HepG2 (cell line): ENCODE data around the gene TUBB. TPM values are rescaled to one million over a fixed set of nuclear protein-coding genes. Genes with fewer than 3 reads are reported as not detected.

Source experiments
- CEBPB ChIP-seq: IDR thresholded peaks from 2 replicates; pipeline ENCODE4 v1.6.1; 2011; ENCODE audit warnings: low read depth, low read length, improper control_type of control experiment, borderline replicate concordance
- HHEX ChIP-seq: IDR thresholded peaks from 2 replicates; pipeline ENCODE4 v1.6.1; 2016; ENCODE audit warnings: control low read depth
- HNRNPL ChIP-seq: fragments of 200-400 bp; formaldehyde crosslinking; IDR thresholded peaks from 2 replicates; pipeline ENCODE4 v1.6.1; 2017; ENCODE audit warnings: mild to moderate bottlenecking, low read depth, low read length
- HOXA7 ChIP-seq: sonication (generic); formaldehyde crosslinking; IDR thresholded peaks from 2 replicates; pipeline ENCODE4 v1.8.1; 2022; ENCODE audit warnings: mild to moderate bottlenecking, missing genetic modification reagents, moderate library complexity
- KLF13 ChIP-seq: sonication (generic); formaldehyde crosslinking; IDR thresholded peaks from 2 replicates; pipeline ENCODE4 v1.4.0; 2020; ENCODE audit warnings: mild to moderate bottlenecking, missing genetic modification reagents
- RELA ChIP-seq: sonication (generic); formaldehyde crosslinking; IDR thresholded peaks from 2 replicates; pipeline ENCODE4 v1.4.0; 2020; ENCODE audit warnings: missing genetic modification reagents
- THYN1 ChIP-seq: sonication (generic); formaldehyde crosslinking; IDR thresholded peaks from 2 replicates; pipeline ENCODE4 v1.8.1; 2023; ENCODE audit warnings: low read depth, mild to moderate bottlenecking, moderate library complexity, missing genetic modification reagents, borderline replicate concordance
- TOE1 ChIP-seq: sonication (generic); formaldehyde crosslinking; IDR thresholded peaks from 2 replicates; pipeline ENCODE4 v1.4.0; 2020; ENCODE audit warnings: mild to moderate bottlenecking, missing genetic modification reagents
- ZFX ChIP-seq: sonication (generic); formaldehyde crosslinking; IDR thresholded peaks from 2 replicates; pipeline ENCODE4 v1.4.0; 2020; ENCODE audit warnings: mild to moderate bottlenecking, low read depth, missing genetic modification reagents, moderate library complexity
- ZNF207 ChIP-seq: fragments of 450-650 bp; IDR thresholded peaks from 2 replicates; pipeline ENCODE4 v1.6.1; 2016; ENCODE audit warnings: antibody characterized with exemption, borderline replicate concordance
- ZNF501 ChIP-seq: sonication (generic); formaldehyde crosslinking; IDR thresholded peaks from 2 replicates; pipeline ENCODE4 v1.5.1; 2020; ENCODE audit warnings: mild to moderate bottlenecking, moderate library complexity, missing genetic modification reagents
- polyA plus RNA-seq, 8 experiments: library from polyadenylated mRNA; depleted of rRNA in 3 of 8; stranded (reverse) in 7 of 8; unstranded in 1 of 8; fragments of >200 nt; fragmentation: Illumina TruSeq in 4 of 8; extraction: Trizol in 4 of 8; gene quantifications; 2 replicates each; pipeline versions ENCODE4 v1.2.1 to v1.2.3, GENCODE V29; 2011 to 2016; ENCODE audit warnings: low read depth in 4 of 8, missing spikeins in 1 of 8, mixed read lengths in 1 of 8; ENCODE audit not compliant: insufficient read depth in 1 of 8
- total RNA-seq, 5 experiments: library from RNA; depleted of rRNA; stranded (reverse); fragments of >200 nt; fragmentation: Illumina TruSeq; extraction: Trizol; gene quantifications; 2 replicates each; pipeline ENCODE4 v1.2.3, GENCODE V29; 2016; ENCODE audit warnings: low read depth in 1 of 5
- TF ChIP-seq, protein P1 (sequence below): sonication (generic); formaldehyde crosslinking; IDR thresholded peaks from 2 replicates; pipeline ENCODE4 v1.4.0; 2020; ENCODE audit warnings: missing genetic modification reagents
- TF ChIP-seq, protein P2 (sequence below): sonication (generic); formaldehyde crosslinking; IDR thresholded peaks from 2 replicates; pipeline ENCODE4 v1.5.0; 2020; ENCODE audit warnings: mild to moderate bottlenecking, missing genetic modification reagents
- TF ChIP-seq, protein P3 (sequence below): sonication (generic); formaldehyde crosslinking; IDR thresholded peaks from 2 replicates; pipeline ENCODE4 v1.5.1; 2020; ENCODE audit warnings: mild to moderate bottlenecking, missing genetic modification reagents
- TF ChIP-seq, protein P4 (sequence below): sonication (generic); formaldehyde crosslinking; conservative IDR thresholded peaks from 2 replicates; pipeline ENCODE4 v1.8.1; 2023; ENCODE audit warnings: missing genetic modification reagents

Gene TUBB
- total and polyA plus RNA-seq, 2 of the 13 experiments (the other 11 are each of a cell fraction or from before 2014, with no cell fraction given): 911 to 1,163 TPM

DNA sequence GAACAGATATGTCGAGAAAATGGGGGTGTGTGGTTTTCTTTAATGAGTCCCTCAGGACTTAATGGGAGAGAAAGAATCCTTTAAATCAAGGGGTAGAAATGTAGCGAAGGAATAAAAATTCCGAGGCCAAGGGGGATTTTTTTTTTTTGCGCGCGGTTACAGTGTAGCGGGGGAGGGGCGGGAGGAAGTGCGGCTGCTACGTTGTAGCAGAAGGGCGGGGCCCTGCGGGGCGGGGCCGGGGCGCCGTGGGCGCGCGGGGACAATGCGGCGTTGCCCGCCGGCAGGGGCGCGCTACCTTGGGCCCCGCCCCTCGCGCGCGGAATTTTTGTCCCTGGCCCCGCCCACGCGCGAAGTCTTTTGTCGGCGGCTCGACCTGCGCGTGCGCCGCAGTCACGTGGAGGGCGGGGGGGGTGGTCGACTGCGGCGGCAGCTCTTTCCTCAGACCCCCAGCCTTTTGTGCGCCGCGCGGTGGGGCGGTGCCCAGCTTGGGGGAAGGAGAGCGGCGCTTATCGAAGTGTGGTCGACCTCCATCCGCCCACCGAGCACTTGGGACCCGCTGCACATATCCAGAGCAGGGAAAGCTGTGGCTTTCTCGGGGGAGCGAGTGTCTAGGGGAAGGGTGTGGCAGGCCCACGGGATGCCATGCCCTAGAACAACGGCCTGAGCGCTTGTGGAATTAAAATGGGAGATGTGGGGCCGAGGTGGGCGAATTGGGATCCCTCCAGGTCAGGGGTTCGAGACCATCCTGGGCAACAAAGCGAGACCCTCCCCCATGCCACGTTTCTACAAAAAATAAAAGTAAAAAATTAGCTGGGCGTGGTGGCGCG is 1.3 kb downstream of the TUBB start (continued):
- TF ChIP-seq KLF13 (CRISPR knock-in tag): no peak
- TF ChIP-seq, protein P1, sequence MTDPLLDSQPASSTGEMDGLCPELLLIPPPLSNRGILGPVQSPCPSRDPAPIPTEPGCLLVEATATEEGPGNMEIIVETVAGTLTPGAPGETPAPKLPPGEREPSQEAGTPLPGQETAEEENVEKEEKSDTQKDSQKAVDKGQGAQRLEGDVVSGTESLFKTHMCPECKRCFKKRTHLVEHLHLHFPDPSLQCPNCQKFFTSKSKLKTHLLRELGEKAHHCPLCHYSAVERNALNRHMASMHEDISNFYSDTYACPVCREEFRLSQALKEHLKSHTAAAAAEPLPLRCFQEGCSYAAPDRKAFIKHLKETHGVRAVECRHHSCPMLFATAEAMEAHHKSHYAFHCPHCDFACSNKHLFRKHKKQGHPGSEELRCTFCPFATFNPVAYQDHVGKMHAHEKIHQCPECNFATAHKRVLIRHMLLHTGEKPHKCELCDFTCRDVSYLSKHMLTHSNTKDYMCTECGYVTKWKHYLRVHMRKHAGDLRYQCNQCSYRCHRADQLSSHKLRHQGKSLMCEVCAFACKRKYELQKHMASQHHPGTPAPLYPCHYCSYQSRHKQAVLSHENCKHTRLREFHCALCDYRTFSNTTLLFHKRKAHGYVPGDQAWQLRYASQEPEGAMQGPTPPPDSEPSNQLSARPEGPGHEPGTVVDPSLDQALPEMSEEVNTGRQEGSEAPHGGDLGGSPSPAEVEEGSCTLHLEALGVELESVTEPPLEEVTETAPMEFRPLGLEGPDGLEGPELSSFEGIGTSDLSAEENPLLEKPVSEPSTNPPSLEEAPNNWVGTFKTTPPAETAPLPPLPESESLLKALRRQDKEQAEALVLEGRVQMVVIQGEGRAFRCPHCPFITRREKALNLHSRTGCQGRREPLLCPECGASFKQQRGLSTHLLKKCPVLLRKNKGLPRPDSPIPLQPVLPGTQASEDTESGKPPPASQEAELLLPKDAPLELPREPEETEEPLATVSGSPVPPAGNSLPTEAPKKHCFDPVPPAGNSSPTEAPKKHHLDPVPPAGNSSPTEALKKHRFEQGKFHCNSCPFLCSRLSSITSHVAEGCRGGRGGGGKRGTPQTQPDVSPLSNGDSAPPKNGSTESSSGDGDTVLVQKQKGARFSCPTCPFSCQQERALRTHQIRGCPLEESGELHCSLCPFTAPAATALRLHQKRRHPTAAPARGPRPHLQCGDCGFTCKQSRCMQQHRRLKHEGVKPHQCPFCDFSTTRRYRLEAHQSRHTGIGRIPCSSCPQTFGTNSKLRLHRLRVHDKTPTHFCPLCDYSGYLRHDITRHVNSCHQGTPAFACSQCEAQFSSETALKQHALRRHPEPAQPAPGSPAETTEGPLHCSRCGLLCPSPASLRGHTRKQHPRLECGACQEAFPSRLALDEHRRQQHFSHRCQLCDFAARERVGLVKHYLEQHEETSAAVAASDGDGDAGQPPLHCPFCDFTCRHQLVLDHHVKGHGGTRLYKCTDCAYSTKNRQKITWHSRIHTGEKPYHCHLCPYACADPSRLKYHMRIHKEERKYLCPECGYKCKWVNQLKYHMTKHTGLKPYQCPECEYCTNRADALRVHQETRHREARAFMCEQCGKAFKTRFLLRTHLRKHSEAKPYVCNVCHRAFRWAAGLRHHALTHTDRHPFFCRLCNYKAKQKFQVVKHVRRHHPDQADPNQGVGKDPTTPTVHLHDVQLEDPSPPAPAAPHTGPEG (CRISPR knock-in tag): peak; percentile 67; the same call in 1 of the 2 replicates
- no peak for TF ChIP-seq THYN1 (CRISPR knock-in tag)
- TF ChIP-seq, protein P2, sequence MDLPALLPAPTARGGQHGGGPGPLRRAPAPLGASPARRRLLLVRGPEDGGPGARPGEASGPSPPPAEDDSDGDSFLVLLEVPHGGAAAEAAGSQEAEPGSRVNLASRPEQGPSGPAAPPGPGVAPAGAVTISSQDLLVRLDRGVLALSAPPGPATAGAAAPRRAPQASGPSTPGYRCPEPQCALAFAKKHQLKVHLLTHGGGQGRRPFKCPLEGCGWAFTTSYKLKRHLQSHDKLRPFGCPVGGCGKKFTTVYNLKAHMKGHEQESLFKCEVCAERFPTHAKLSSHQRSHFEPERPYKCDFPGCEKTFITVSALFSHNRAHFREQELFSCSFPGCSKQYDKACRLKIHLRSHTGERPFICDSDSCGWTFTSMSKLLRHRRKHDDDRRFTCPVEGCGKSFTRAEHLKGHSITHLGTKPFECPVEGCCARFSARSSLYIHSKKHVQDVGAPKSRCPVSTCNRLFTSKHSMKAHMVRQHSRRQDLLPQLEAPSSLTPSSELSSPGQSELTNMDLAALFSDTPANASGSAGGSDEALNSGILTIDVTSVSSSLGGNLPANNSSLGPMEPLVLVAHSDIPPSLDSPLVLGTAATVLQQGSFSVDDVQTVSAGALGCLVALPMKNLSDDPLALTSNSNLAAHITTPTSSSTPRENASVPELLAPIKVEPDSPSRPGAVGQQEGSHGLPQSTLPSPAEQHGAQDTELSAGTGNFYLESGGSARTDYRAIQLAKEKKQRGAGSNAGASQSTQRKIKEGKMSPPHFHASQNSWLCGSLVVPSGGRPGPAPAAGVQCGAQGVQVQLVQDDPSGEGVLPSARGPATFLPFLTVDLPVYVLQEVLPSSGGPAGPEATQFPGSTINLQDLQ (CRISPR knock-in tag): no peak
- 0 out of 2 replicates have a peak, but pooled peaks have one; percentile 18 for TF ChIP-seq ZFX (CRISPR knock-in tag)
- peak; percentile 67; the same call in 1 of the 2 replicates for TF ChIP-seq HNRNPL
- TF ChIP-seq CEBPB: no peak
- TF ChIP-seq TOE1 (CRISPR knock-in tag): no peak
- TF ChIP-seq RELA (CRISPR knock-in tag): no peak
- no peak for TF ChIP-seq ZNF207
- TF ChIP-seq, protein P3, sequence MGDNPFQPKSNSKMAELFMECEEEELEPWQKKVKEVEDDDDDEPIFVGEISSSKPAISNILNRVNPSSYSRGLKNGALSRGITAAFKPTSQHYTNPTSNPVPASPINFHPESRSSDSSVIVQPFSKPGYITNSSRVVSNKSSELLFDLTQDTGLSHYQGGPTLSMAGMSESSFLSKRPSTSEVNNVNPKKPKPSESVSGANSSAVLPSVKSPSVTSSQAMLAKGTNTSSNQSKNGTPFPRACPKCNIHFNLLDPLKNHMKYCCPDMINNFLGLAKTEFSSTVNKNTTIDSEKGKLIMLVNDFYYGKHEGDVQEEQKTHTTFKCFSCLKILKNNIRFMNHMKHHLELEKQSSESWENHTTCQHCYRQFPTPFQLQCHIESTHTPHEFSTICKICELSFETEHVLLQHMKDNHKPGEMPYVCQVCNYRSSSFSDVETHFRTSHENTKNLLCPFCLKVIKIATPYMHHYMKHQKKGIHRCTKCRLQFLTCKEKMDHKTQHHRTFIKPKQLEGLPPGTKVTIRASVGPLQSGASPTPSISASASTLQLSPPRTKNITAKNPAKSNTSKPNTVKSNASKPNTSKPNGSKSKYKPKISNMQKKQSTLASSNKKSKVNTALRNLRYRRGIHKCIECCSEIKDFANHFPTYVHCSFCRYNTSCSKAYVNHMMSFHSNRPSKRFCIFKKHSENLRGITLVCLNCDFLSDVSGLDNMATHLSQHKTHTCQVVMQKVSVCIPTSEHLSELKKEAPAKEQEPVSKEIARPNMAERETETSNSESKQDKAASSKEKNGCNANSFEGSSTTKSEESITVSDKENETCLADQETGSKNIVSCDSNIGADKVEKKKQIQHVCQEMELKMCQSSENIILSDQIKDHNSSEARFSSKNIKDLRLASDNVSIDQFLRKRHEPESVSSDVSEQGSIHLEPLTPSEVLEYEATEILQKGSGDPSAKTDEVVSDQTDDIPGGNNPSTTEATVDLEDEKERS (CRISPR knock-in tag): 0 out of 2 replicates have a peak, but pooled peaks have one; percentile 42
- no peak for TF ChIP-seq HOXA7 (CRISPR knock-in tag)
- TF ChIP-seq, protein P4, sequence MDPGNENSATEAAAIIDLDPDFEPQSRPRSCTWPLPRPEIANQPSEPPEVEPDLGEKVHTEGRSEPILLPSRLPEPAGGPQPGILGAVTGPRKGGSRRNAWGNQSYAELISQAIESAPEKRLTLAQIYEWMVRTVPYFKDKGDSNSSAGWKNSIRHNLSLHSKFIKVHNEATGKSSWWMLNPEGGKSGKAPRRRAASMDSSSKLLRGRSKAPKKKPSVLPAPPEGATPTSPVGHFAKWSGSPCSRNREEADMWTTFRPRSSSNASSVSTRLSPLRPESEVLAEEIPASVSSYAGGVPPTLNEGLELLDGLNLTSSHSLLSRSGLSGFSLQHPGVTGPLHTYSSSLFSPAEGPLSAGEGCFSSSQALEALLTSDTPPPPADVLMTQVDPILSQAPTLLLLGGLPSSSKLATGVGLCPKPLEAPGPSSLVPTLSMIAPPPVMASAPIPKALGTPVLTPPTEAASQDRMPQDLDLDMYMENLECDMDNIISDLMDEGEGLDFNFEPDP: 0 out of 2 replicates have a peak, but pooled peaks have one; percentile 57
- no peak for TF ChIP-seq HHEX (CRISPR knock-in tag)
- no peak; the same call in 1 of the 2 replicates for TF ChIP-seq ZNF501 (CRISPR knock-in tag)
